Adrenal gland (tissue), 12 donors: ENCODE data around the gene PRDM4. TPM values are rescaled to one million over a fixed set of nuclear protein-coding genes. Genes with fewer than 3 reads are reported as not detected.

ENCODE experiments used
- DNase-seq, 7 donors: peaks; one replicate each; pipeline ENCODE4 v3.0.0-alpha.2; 2019 to 2020
- H3K27ac ChIP-seq, 5 donors: fragments of 200-600 bp; sonication (generic) in 4 of 5; 1 replicate in 3 of 5; 2 replicates in 2 of 5; pipeline versions ENCODE4 v1.5.1 to v1.8.0; 2016 to 2020; ENCODE audit warnings: mild to moderate bottlenecking in 1 of 5
- H3K27me3 ChIP-seq: fragments of 200-600 bp; 2 replicates; pipeline ENCODE4 v1.8.0; 2021
- H3K36me3 ChIP-seq, 2 donors: fragments of 200-600 bp; replicated peaks in 1 of 2; 1 replicate in 1 of 2; 2 replicates in 1 of 2; pipeline versions ENCODE4 v1.5.1 to v1.8.0; 2018 to 2022
- H3K4me1 ChIP-seq, 2 donors: fragments of 200-600 bp; replicated peaks in 1 of 2; 1 replicate in 1 of 2; 2 replicates in 1 of 2; pipeline versions ENCODE4 v1.5.1 to v1.8.0; 2018 to 2021
- H3K4me3 ChIP-seq, 4 donors: fragments of 200-600 bp; sonication (generic) in 3 of 4; one replicate each; pipeline ENCODE4 v1.5.1; 2016 to 2018
- H3K9me3 ChIP-seq, 3 donors: fragments of 200-600 bp; sonication (generic) in 1 of 3; replicated peaks in 1 of 3; 1 replicate in 2 of 3; 2 replicates in 1 of 3; pipeline versions ENCODE4 v1.5.1 to v1.8.0; 2016 to 2021
- POLR2A ChIP-seq, 2 donors: fragments of 450-650 bp; IDR thresholded peaks; one replicate each; pipeline ENCODE4 v1.6.1; 2017; ENCODE audit warnings: antibody characterized with exemption in 2 of 2, mild to moderate bottlenecking in 2 of 2, moderate library complexity in 1 of 2
- WGBS, 4 donors: extraction: QIAGEN DNeasy Blood & Tissue Kit in 2 of 4; methylation state at CpG; one replicate each; pipeline versions ENCODE4 v1.1.5 to v1.1.7; 2013 to 2017; 5-methylcytosine and 5-hydroxymethylcytosine counted together
- intact Hi-C, 2 donors: fragments of 100-400 bp; cut with DNase I; formaldehyde crosslinking; loops; one replicate each; pipeline versions ENCODE4 v1.14.1 to v1.15.0; 2022 to 2023
- polyA plus RNA-seq, 3 donors: library from polyadenylated mRNA; stranded (reverse); fragments of 200-250 nt in 2 of 3; fragments of 350-450 nt in 1 of 3; fragmentation: Illumina TruSeq in 1 of 3; extraction: RNeasy Lipid Tissue Mini Kit (QIAGEN cat#74804) in 1 of 3; gene quantifications; one replicate each; pipeline ENCODE4 v1.2.3, GENCODE V29; 2013 to 2014
- total RNA-seq, 9 donors: library from RNA; depleted of rRNA in 4 of 9; stranded (reverse); fragments of >200 nt in 4 of 9; fragments of 120-200 nt in 1 of 9; fragmentation: NEBNext Ultra II Directional in 1 of 9; extraction: Animal tissue kit (Norgen Biotek cat#: 25700) in 1 of 9; gene quantifications; one replicate each; pipeline versions ENCODE4 v1.1.0 to v1.2.4, GENCODE V29; 2013 to 2023
- TF ChIP-seq, protein P1 (sequence below), 6 experiments: fragments of 450-650 bp in 4 of 6; fragments of 200-600 bp in 2 of 6; sonication (generic) in 1 of 6; IDR thresholded peaks; 1 replicate in 5 of 6; 2 replicates in 1 of 6; pipeline versions ENCODE4 v1.5.1 to v1.8.0; 2016 to 2021; ENCODE audit warnings: antibody characterized with exemption in 6 of 6, mild to moderate bottlenecking in 2 of 6, moderate library complexity in 1 of 6
- donor health status: healthy with polysubstance abuse.
- donor health status: Bipolar disorder and iron deficiency.
- donor health status: DM: yes; HTN: yes; CAD: no.
- donor health status: DM: no; HTN: no; CAD: no.
- donor health status: DM: no; HTN: no; CAD: no.
- donor health status: DM: yes; HTN: yes; CAD: no.

Gene PRDM4
- total and polyA plus RNA-seq, 12 donors, result 10.0 to 31.5 (median 22.2) TPM

DNA sequence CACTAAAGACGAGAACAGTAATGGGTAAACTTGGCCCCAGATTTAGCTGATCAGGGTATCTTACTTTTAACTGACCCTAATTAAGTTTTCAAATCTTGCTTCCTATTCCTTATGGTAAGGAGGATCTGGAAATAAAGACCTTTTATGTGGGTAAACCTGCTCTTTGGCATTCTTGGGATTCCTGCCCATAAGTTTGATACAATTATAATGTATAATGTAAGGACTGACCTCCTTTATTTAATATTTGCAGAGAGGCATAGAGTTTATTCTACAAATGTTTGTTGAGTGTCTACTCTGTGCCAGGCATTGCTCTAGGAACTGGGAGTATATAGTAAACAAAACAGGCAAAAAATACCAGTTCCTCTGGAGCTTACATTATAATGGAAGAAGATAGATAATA is 4.4 kb upstream of the PRDM4 start:
- TF ChIP-seq, protein P1, sequence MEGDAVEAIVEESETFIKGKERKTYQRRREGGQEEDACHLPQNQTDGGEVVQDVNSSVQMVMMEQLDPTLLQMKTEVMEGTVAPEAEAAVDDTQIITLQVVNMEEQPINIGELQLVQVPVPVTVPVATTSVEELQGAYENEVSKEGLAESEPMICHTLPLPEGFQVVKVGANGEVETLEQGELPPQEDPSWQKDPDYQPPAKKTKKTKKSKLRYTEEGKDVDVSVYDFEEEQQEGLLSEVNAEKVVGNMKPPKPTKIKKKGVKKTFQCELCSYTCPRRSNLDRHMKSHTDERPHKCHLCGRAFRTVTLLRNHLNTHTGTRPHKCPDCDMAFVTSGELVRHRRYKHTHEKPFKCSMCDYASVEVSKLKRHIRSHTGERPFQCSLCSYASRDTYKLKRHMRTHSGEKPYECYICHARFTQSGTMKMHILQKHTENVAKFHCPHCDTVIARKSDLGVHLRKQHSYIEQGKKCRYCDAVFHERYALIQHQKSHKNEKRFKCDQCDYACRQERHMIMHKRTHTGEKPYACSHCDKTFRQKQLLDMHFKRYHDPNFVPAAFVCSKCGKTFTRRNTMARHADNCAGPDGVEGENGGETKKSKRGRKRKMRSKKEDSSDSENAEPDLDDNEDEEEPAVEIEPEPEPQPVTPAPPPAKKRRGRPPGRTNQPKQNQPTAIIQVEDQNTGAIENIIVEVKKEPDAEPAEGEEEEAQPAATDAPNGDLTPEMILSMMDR (IDR thresholded peaks at IDR 0.05), result no peak
- no peak for TF ChIP-seq POLR2A (IDR thresholded peaks at IDR 0.05)
- no peak overlapping the region for H3K27ac ChIP-seq
- DNase-seq, result no peak
- no peaks in the 10 kb centered on the region for H3K27me3 ChIP-seq
- no peaks in the 10 kb centered on the region for H3K36me3 ChIP-seq
- no peaks in the 10 kb centered on the region for H3K9me3 ChIP-seq
- peaks cover 4 to 5% of the 10 kb centered on the region in 2 donors for H3K4me1 ChIP-seq
- intact Hi-C loops, result loop anchor here (10.0 kb wide), 2 partner anchors 71 to 119 kb away; no protein-coding TSS in a partner anchor
- H3K4me3 ChIP-seq, result no peak overlapping the region
- 60 to 80% (median 63%) methylated on average over 1 of the region's 1 CpG for WGBS, 4 donors

DNA sequence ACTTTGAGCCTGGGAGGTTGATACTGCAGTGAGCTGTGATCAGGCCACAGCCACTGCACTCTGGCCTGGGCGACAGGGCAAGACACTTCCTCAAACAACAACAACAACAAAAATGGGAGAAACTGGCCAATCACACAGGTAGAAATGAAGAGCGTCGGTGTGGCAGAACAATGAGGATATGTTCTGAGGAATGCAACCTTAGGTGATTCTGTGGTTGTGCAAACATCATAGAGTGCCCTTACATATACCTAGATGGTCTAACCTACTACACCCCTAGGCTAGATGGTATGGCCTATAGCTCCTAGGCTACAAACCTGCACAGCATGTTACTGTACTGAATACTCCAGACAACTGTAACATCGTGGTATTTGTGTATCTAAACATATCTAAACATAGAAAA is 3.7 kb upstream of the PRDM4 start:
- H3K27ac ChIP-seq, result no peak overlapping the region
- H3K27me3 ChIP-seq, result no peaks in the 10 kb centered on the region
- DNase-seq, result no peak
- H3K9me3 ChIP-seq, result no peaks in the 10 kb centered on the region
- no peaks in the 10 kb centered on the region for H3K36me3 ChIP-seq
- intact Hi-C loops, result loop anchor here (10.0 kb wide), 2 partner anchors 70 to 120 kb away; no protein-coding TSS in a partner anchor
- no peak overlapping the region for H3K4me3 ChIP-seq
- H3K4me1 ChIP-seq, result peaks cover 11% of the 10 kb centered on the region in 2 donors
- WGBS, 4 donors, result 68 to 74% (median 71%) methylated on average over 4 of the region's 4 CpGs
- TF ChIP-seq POLR2A (IDR thresholded peaks at IDR 0.05), result no peak
- TF ChIP-seq, protein P1 (IDR thresholded peaks at IDR 0.05), result no peak

DNA sequence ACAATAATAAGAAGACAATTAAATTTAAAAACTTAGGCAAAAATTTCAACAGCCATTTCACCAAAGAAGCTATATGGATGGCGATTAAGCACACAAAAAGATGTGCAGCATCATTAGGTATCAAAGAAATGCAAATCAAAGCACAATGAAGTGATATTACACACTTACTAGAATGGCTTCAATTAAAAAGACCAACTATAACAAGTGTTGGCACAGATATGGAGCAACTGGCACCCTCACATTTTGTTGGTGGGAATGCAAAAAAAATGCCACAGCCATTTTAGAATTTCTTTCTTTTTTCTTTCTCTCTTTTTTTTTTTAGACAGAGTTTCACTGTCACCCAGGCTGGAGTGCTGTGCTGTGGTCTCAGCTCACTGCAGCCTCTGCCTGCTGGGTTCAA is 1.9 kb upstream of the PRDM4 start:
- no peak for TF ChIP-seq POLR2A (IDR thresholded peaks at IDR 0.05)
- TF ChIP-seq, protein P1 (IDR thresholded peaks at IDR 0.05), result no peak
- Histone ChIP-seq H3K36me3 (peaks cover 0 to 4% of the 10 kb centered on the region in 2 donors), H3K4me1 (peaks cover 19 to 29% of the 10 kb centered on the region in 2 donors), H3K27ac (no peak overlapping the region), H3K27me3 (no peaks in the 10 kb centered on the region), H3K9me3 (no peaks in the 10 kb centered on the region), H3K4me3 (no peak overlapping the region)
- 87 to 97% (median 88%) methylated on average over 1 of the region's 1 CpG for WGBS, 4 donors
- no peak for DNase-seq
- intact Hi-C loops, result loop anchor here (10.0 kb wide), 2 partner anchors 68 to 122 kb away; no protein-coding TSS in a partner anchor

DNA sequence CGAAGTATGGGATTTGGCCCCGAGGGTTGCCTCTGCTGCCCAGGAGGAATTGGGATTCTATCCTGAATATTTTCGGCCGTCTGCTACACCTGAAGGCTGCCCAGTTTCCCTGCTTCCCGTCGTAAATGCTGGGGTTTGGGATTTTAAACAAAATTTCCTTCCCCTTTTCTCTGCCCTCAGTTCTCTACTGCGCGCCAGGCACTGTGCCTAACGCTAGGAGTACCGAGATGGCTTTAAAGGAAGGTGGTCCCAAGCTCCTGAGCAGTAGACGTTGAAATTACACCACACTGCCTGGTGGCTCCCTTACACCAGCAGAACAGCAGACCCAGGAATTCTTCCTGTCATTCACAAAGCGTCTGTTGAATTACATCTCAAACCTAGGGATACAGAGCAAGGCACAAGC is 566 bp upstream of the PRDM4 start:
- DNase-seq, result peak in 3 of 7 donors; percentile 5 to 53 (median 28)
- Histone ChIP-seq H3K27ac (peak overlapping the region in 2 of 5 donors; percentile 21 to 78), H3K9me3 (no peaks in the 10 kb centered on the region), H3K27me3 (no peaks in the 10 kb centered on the region), H3K4me3 (peak overlapping the region in 3 of 4 donors; percentile 34 to 87 (median 63)), H3K4me1 (peaks cover 19 to 33% of the 10 kb centered on the region in 2 donors), H3K36me3 (peaks cover 0 to 13% of the 10 kb centered on the region in 2 donors)
- TF ChIP-seq, protein P1 (IDR thresholded peaks at IDR 0.05), result no peak
- no peak for TF ChIP-seq POLR2A (IDR thresholded peaks at IDR 0.05)
- 0 to 5% (median 2%) methylated on average over 11 to 12 of the region's 12 CpGs for WGBS, 4 donors
- intact Hi-C loops, result loop anchor here (10.0 kb wide), 2 partner anchors 67 to 123 kb away; no protein-coding TSS in a partner anchor
